ENCODE data around the gene CC2D1A. TPM values are rescaled to one million over a fixed set of nuclear protein-coding genes. Genes with fewer than 3 reads are reported as not detected.

Gene CC2D1A
- polyA plus RNA-seq, 1 of the 3 experiments (the other 2 are of a cell fraction), result 24.2 TPM

- 18% methylated on average over 16 of the region's 21 CpGs for WGBS (ENCODE audit: low lambda C conversion rate)
- peak within 1 kb of the TSS; percentile 29 to 86; a peak in 3 of 4 replicates for H3K27ac ChIP-seq (ENCODE audit: low read depth in 2 of 2, low read length in 1 of 2)
These were observed 32.5 kb downstream of the CC2D1A start, which contains the start of gene PODNL1 for GRCh38 chr19:13938301-13939064. TSS of gene PODNL1 (minus strand) at chr19:13938417. CDS start at chr19:13938181, 236 bp downstream.

More at GRCh38 chr19:13938301-13939064, 32.5 kb downstream of the CC2D1A start, which contains the start of gene PODNL1:
- Histone ChIP-seq H3K9me2 (no peaks in the 10 kb centered on the region), H3K4me1 (ENCODE audit: control insufficient read depth in 1 of 2, insufficient read depth in 2 of 2, low read depth in 1 of 2, low read length in 1 of 2) (peaks cover 0 to 26% of the 10 kb centered on the region in 2 experiments; a peak in 1 of 4 replicates), H2AFZ (ENCODE audit: low read depth) (peak within 1 kb of the TSS; percentile 81; the same call in 1 of the 2 replicates), H3K27me3 (ENCODE audit: insufficient read depth) (no peaks in the 10 kb centered on the region), H3K9ac (no peak within 1 kb of the TSS), H3K4me3 (ENCODE audit: low read depth in 2 of 2, low read length in 1 of 2) (peak within 1 kb of the TSS; percentile 24 to 57), H3K9me3 (no peaks in the 10 kb centered on the region), H3K4me2 (peak within 1 kb of the TSS; percentile 72; the same call in 1 of the 2 replicates), H3K79me2 (ENCODE audit: insufficient read depth) (no peaks in the 10 kb centered on the region), H3K36me3 (replicated peaks in 1 of 2; ENCODE audit: control insufficient read depth in 1 of 2, insufficient read depth in 2 of 2, low read length in 1 of 2) (no peaks in the 10 kb centered on the region), H3F3A (replicated peaks; ENCODE audit: insufficient read depth) (no peaks in the 10 kb centered on the region), H4K20me1 (ENCODE audit: insufficient read depth) (no peaks in the 10 kb centered on the region)
- ChIA-PET POLR2A (interaction anchor here (0.6 to 2.2 kb wide), 9 partner anchors 9 to 164 kb away, joined by 3 to 24 read pairs (median 3); partner anchors contain the start of genes C19orf53, DCAF15 and IL27RA), CTCF (interaction anchor here (0.6 to 2.4 kb wide), 16 partner anchors 10 to 134 kb away, joined by 3 to 17 read pairs (median 4); partner anchors contain the start of genes DCAF15, IL27RA and MISP3)
- DNase-seq, result peak; percentile 86
- TF ChIP-seq EP300 (IDR thresholded peaks at IDR 0.05; ENCODE audit: borderline replicate concordance in 1 of 2, low read depth in 1 of 2, low read length in 1 of 2), result peak in 1 of 2 experiments; percentile 24; a peak in 1 of 4 replicates
- no peak for TF ChIP-seq IRF3 (IDR thresholded peaks at IDR 0.05; ENCODE audit: low read depth, low read length)
- TF ChIP-seq FOXJ3 (CRISPR knock-in tag; IDR thresholded peaks at IDR 0.05), result no peak
- no peak for TF ChIP-seq USF1 (IDR thresholded peaks at IDR 0.05; ENCODE audit: borderline replicate concordance, low read depth)
- TF ChIP-seq POLR2AphosphoS5 (IDR thresholded peaks at IDR 0.05; ENCODE audit: low read depth, low read length), result peak; percentile 11; the same call in 1 of the 2 replicates
- no peak for TF ChIP-seq ELF1 (IDR thresholded peaks at IDR 0.05)
- TF ChIP-seq FOXM1 (IDR thresholded peaks at IDR 0.05; ENCODE audit: low read depth), result no peak
- TF ChIP-seq RAD21 (IDR thresholded peaks at IDR 0.05; ENCODE audit: low read length), result peak; percentile 24; the same call in 1 of the 2 replicates
- TF ChIP-seq CTCF (IDR thresholded peaks at IDR 0.05), result no peak
- no peak for TF ChIP-seq GABPA (IDR thresholded peaks at IDR 0.05; ENCODE audit: low read depth)
- TF ChIP-seq MAX (IDR thresholded peaks at IDR 0.05; ENCODE audit: low read depth), result no peak
- no peak for TF ChIP-seq RXRA (IDR thresholded peaks at IDR 0.05; ENCODE audit: borderline replicate concordance, low read depth)
